VCaP (cell line): ENCODE measurements around the gene OSR1.
"Not testable (repeated sequence)": the region's sequence is repeated elsewhere in the genome, so short reads cannot be mapped to it uniquely, and the experiment has no call there.

Experiments used
- H3K27ac ChIP-seq: fragments of 450-650 bp; 2 replicates; pipeline ENCODE4 v1.5.1; 2017
- TF ChIP-seq, protein P1 (sequence below): fragments of 450-650 bp; conservative IDR thresholded peaks from 2 replicates; pipeline ENCODE4 v1.5.1; 2017; ENCODE audit warnings: mild to moderate bottlenecking, moderate library complexity

Gene OSR1

DNA sequence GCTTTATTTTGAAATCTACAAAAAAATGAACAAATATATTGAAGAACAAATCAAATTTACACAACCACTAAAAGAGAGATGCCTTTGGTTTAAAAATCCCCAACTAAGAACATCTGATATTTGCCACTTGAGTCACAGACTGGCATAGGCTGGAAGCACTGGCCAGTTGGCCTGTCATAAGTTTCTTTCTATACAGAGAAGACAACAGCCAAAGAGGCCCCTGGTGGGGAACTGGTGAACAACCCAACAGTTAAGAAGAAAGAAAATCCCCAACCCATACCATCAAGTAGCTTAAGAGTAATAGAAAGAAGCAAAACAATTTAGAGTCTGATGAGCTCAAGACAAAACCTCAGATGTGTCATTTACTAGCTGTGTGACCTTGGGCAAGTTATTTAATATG is 45.5 kb downstream of the OSR1 start:
- TF ChIP-seq, protein P1, sequence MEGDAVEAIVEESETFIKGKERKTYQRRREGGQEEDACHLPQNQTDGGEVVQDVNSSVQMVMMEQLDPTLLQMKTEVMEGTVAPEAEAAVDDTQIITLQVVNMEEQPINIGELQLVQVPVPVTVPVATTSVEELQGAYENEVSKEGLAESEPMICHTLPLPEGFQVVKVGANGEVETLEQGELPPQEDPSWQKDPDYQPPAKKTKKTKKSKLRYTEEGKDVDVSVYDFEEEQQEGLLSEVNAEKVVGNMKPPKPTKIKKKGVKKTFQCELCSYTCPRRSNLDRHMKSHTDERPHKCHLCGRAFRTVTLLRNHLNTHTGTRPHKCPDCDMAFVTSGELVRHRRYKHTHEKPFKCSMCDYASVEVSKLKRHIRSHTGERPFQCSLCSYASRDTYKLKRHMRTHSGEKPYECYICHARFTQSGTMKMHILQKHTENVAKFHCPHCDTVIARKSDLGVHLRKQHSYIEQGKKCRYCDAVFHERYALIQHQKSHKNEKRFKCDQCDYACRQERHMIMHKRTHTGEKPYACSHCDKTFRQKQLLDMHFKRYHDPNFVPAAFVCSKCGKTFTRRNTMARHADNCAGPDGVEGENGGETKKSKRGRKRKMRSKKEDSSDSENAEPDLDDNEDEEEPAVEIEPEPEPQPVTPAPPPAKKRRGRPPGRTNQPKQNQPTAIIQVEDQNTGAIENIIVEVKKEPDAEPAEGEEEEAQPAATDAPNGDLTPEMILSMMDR, result no peak; the same call in 1 of the 2 replicates
- H3K27ac ChIP-seq, result no peak overlapping the region

DNA sequence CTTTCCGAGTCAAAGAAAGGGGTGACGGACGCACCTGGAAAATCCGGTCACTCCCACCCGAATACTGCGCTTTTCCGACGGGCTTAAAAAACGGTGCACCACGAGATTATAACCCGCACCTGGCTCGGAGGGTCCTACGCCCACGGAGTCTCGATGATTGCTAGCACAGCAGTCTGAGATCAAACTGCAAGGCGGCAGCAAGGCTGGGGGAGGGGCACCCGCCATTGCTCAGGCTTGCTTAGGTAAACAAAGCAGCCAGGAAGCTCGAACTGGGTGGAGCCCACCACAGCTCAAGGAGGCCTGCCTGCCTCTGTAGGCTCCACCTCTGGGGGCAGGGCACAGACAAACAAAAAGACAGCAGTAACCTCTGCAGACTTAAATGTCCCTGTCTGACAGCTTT is 52.4 kb downstream of the OSR1 start:
- H3K27ac ChIP-seq, result not testable (repeated sequence)

DNA sequence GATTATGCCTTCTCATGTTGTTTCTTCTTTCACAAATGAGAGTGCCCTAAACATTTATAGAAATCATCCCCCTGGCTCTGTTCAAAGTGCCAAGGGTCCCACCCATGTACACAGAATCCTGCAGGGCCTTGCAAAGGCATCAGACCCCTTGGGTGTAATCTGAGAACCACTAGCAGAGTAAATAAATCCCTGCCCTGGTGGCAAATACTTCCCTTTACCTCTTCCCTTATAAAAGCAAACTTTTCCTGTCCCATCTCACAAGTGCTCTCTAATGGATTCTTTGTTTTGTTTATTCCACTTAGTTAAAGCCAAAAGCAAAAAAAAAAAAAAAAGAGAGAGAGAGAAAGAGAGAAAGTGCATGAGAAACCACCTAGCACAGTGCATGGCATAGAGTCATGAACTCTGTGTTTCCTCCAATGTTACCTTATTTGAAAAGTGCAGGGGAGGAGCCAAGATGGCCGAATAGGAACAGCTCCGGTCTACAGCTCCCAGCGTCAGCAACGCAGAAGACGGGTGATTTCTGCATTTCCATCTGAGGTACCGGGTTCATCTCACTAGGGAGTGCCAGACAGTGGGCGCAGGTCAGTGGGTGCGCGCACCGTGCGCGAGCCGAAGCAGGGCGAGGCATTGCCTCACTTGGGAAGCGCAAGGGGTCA is 52.9 kb downstream of the OSR1 start:
- H3K27ac ChIP-seq, result 0 out of 2 replicates have a peak overlapping the region, but pooled peaks have one; percentile 16

DNA sequence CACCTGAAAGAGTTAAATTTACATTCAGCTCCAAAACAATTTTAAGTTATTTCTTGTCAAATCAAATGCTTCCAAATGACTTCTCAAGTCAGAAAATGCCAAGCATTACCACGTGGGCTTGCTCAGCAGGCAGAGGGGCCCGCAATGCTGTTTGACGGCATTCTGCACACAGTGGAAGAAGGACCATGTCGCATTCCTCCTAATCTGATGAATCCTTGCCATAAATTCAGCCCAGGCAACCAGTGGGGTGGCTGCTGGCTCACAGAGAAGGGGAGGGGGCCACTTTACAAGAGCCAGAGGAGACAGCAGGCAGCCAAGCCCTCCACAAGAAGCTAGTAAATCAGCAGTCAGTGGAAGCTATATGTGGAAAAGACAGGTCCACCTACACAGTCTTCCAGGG is 56.7 kb downstream of the OSR1 start:
- TF ChIP-seq, protein P1, result no peak
- H3K27ac ChIP-seq, result no peak overlapping the region
